PC-3 (cell line): ENCODE data around the gene UBR3.

Source experiments
- CTCF ChIP-seq: fragments of 300-600 bp; sonication (generic); conservative IDR thresholded peaks from 2 replicates; pipeline ENCODE4 v1.5.1; 2017; ENCODE audit warnings: antibody characterized with exemption, low read depth, mild to moderate bottlenecking, low read length
- EZH2 ChIP-seq: fragments of 300-600 bp; sonication (generic); IDR thresholded peaks from one replicate; pipeline ENCODE4 v1.6.1; 2017; ENCODE audit warnings: antibody characterized with exemption, mild to moderate bottlenecking, low read length; ENCODE audit not compliant: unreplicated experiment

GRCh38 chr2:169862816-169863215 lies 35.6 kb downstream of the UBR3 start:
- TF ChIP-seq CTCF, result no peak
- no peak for TF ChIP-seq EZH2
